ENCODE measurements around the gene GPATCH2.

The GPATCH2 gene

DNA sequence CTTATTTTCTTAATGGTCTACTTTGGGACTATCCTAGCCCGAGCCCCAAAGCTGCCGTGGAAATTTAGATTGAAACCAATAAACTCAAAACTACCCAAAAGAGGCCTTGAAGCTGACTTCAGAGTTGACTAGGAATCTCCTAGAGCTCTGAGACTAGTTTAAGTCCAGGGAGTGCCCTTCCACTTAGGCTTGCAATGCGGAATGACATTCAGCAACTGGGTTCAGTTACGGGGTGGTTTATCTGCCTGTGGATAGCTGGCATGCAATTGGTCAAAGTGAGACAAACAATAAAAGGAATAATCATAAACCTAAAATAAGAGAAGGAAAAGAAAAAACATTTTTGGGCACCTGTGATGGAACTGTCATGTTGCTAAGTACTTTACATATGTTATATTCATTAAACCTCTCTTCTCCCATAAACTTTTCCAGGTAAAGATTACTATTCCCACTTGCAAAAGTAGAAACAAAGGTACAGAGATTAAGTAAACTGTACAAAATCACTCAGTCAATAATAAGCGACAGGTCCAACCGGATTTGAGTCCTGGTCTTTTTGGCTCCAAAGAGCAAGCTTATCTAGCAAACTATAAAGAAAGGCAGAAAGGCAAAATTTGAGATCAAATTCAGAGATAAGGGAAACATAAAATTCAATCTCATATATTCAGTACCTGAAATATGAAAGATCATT is 56.5 kb downstream of the GPATCH2 start:
- no peak for DNase-seq

DNA sequence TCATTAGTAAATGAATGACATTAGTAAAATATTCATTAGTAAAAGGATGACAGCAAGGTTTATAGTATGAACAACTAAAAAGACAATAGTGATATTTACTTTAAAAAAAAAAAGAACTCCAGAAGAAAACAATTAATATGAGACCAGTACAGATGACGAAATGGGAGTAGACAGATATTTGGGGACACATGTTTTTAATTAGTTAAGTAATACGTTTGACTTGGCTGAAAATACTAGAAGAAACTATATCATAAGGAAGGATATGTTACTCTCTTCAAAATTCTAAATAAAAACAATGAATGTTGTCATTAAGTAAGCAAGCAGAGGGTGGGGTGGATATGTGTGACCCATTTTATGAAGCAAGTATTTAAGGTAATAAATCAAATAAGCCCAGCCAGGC is 61.9 kb downstream of the GPATCH2 start:
- DNase-seq: no peak

DNA sequence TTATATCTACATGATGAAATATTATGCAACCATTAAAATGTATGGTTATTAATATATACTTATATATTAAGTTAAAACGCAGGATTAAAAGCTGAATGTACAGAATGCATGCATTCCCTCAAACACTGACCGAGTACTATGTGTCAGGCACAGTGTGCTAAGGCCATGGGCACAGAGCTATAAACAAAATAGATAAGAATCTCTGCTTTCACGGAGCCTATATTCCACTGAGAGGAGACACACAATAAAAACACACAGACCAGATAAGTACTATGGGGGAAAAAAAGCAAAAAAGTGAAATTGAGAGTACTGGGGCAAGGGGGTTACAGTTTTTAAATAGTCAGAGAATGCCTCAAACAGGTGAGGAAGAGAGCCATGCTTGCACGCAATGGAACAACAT is 62.7 kb downstream of the GPATCH2 start:
- no peak for DNase-seq

DNA sequence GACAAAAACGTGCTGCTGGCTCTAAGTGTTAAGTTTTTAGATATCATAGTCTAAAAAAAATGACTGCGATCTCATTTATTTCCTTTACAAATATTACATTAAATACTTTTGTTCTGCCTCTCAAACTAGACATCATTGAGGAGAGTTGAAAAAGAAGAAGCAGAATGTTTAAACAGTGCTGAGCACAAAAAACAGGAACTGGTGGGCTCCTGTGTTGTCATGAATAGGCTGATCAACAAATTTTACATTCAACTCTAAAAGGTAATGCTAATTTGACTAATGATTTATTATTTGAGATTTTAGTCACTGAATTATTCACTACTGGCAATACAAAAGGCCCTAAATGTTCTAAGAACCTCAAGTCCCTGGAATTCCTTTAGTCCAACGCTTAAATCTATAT is 66.1 kb downstream of the GPATCH2 start:
- DNase-seq: no peak

DNA sequence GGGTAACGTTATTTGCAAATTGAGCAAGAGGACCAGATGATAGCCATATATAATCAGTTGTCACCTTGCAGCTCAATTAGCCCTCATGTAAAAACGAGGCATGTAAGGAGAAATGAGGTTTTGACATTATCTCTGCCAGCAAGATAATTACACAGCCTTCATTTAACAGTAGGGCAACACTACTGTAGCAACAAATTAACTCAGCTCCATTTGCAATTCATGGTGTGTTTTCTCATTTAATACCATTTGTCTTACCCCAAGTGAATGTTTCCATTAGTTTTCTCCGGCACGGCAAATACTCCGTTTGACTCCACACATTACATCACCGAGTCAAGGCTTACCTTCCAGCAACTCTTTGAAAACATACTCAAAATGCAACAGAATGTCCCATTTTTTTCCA is 66.7 kb downstream of the GPATCH2 start:
- no peak for DNase-seq

DNA sequence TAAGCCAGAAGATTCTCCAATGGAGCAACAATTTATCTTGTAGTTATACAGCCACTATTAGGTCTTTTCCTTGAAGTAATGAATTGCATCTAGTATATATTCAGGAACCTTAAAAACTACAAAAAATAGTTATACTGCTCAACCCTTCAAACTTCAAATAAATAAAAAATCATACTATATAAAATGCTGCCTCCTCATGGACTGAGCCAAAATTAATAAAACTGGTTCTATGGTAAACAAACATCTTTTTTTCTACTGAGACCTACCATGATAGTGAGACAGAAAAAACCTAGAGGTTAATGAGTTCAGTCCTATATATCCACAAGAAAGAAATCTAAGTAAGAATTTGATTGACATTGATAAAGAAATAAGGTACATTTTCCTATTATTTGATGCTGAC is 67.7 kb downstream of the GPATCH2 start:
- no peak for DNase-seq

DNA sequence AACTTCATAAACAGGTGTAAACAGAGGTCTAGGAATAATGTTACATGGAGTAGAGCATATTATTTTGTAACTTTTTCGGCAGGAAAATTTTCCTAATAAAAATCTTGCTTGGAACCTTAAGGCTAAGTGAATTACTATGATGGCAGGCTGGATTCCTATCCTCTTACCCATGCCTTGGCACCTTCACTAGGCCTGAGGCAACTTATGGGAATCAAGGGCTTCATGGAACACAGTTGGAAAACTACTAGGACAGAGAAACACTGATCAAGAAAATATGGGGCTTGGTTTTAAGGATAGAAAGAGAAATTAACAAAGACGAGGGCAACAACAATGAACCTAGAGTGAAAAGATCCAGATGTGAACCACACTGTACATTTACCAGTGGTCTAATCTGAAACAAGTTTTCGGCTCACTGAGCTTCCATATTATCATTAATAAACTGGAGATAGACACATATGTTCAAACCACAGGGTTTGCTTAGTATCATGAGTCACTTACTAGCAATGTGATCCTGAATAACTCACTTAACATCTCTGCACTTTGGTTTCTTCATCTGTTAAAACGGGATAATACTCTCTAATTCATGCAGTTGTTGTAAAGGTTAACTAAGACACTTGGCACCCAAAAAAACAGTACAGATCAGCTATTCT is 68.5 kb downstream of the GPATCH2 start:
- DNase-seq: no peak

DNA sequence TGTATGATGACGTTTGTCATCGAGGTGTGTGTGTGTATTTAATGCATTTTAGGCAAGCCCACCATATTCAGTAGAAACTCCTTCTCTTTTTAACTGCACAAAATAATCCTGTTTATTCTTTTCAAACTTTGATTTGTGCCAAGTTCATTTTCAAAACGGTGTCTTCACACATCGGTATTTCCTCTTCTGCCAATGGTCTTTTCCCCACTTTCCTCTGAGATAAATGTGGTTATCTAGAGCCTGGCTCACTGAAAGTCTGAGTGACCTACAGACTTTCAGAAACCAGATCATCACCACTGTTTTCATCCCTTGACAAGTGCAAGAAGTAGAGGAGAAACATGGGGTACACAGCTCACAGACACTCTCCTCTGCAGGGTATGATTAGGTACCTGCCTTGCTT is 69.4 kb downstream of the GPATCH2 start:
- no peak for DNase-seq

DNA sequence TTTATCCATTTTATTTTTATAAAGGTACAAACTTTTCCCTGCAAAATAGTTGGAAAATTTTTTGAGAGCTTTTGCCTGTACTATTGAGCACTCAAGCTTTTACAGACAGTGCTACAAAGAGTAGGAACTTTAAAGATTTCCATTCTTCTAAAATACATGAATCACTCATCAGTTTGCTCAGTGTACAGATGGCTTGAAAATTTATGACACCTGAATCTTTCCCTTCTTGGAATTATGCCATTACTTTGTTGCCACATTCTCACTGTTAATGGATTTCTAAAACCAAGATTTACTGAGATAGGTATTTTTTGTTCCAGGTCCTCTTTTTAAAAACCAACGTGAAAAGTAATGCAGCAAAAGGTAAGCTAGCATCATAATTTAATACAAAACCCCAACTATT is 76.0 kb downstream of the GPATCH2 start:
- DNase-seq: no peak

DNA sequence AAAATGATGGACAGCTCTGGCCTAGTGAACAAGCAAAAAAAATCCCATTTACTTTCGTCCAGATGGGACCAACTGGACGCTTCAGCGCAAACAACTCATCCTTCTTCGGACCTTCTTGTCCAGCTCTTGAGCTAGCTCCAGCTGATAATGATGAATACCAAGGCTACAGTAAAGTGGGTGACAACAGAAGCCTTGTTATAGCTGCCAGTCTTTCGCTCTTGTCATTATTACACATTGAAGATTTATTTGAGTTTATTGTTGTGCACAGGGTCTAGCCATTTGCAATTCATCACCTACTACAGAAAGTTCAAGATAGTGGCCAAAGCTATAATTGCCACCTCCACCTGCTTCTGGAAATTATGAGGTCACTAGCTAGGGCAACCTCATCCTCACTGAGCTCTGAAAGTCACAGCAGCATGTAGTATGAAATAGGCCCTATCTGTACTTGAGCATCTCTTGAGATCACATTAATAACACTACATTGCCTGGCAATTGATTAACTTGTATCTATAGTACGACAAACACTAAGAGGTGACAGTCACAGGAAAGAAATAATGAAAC is 76.9 kb downstream of the GPATCH2 start:
- DNase-seq: no peak

DNA sequence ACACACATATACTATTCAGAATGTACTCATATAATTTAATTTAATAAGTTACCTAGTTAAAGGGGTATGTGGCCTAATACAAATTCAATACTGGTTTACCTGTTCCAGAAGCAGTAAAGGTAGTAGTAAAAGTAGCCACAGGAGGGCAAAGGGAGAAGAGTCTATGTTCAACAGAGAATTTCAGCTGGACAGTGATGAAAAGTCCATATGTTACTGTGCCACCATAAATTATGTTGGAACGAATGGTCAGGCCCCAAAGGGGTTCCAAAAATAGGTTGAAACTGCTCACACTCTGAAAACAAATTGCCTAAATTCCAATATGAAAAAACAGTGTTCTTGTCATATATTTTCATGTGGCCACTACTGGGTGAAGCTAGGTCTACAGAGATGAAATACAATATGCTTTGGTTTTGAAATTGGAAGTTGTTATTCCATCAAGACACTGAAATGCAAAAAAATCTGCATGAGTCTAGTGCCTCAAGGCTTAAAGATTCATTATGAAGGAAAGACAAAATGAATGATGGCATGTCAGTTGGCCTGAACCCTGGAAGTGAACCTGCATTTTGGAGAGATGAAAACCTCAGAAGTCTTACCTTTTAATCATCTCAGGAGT is 78.4 kb downstream of the GPATCH2 start:
- no peak for DNase-seq

DNA sequence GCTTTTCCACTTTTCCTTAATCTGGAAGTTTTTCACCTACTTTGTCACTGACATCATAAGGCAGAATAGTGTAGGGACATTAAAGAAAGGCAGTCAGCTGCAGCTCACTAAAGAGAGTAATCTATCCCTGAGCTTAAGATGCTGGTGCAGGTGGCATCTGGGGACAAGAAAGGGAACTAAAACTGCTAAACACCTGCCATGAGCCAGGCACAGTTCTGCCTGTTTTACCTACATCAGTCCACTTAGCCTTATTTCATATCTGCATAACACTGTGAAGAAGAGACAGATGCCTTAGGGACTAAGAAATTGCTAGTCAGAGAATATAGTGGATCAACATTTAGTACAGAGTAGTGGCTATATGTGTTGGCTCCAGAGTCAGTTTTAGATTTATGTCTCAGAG is 88.1 kb downstream of the GPATCH2 start:
- DNase-seq: no peak

DNA sequence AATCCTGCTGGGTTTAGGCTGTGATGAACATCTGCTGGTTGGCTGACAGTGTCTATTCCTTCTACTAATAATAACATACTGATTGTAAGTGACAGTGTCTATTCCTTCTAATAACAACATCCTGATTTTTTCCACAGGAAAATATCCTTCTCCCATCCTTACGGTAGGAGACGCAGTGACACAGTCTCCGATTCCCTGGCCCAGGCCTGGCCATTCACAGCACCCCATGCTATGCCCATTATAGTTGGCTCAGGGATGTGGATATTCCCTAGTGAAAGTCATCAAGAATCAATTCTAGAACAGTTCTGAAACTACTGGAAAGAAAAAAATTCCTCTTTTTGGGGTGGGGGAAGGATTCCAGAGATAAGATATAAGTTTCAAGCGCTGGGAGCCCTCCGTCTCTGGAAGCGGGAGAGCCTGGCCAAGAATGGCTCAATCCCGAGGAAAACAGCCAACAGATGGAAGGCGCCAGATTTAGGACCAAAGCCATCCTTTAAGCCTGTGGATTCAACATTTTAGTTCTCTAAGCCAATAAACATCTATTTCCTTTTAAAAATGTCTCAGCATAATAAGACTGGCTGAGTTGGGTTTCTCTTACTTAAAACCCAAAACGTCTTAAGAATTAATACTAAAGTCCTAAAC is 88.6 kb downstream of the GPATCH2 start:
- no peak for DNase-seq

DNA sequence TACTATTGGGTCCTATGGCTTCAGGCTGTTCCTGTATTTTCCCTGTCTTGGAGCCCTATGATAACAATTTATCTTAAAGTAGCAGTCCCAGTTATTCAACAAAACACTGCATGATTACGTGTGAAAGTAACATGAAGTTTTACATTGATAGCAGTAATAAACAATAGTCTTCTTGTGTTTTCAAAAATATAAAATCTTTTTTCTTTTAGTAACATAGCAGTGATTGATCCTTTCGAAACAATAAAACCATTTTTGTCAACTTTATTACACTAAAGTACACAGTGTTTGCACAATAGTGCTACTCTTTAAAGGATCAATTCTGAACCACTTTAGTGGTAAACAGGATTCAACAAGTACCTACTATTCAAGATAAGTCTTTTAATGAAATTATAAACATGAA is 90.6 kb downstream of the GPATCH2 start:
- DNase-seq: no peak

DNA sequence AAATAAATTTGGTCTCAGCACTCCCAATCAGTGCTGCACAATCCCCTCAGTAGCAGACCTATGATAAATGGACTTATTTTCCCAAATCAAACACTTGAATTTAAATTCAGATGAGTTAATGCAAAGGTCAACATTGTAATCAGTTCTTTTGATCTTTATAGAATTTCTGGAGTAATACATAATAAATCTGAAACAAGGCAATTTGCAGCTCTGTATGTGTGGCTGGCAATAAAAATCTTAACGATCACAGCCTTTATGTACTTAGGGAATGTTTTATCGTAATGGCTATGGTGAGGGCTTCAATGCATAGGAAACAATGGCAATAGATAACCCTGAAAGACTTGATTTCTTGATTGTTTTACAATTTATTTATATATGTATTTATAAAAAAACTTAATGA is 91.4 kb downstream of the GPATCH2 start:
- DNase-seq: no peak

DNA sequence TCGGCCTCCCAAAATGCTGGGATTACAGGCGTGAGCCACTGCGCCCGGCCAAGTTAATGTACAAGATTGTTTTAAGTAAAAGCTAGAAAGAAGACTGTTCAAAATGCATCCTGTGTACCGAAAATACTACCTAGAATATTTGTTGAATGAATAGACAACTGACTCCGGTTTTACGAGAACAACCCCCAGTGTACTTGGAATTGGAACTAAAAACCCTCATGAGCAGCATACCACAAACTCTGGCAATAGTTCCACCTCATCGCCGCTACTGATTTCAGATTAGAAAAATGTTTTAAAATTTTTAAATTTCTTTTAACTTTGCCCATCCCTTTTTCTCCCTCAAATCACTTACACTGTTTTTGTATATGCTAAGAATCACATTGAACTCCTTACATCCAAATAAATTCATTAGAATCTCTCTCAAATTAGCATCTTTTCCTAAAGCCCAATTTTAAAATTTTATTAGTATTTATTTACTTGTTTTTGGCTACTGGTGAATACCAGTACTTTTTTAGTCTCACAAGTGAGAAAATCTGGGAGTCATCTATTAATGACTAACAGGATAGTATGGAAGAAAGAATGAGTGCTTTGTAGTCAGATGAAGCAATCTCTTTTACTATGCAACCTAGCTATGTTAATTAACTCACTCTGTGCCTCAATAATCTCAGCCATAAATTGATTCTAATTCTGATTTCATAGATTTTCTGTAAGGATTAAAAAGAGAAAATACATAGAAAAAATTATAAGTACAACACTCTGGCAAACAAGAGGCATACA is 95.1 kb downstream of the GPATCH2 start:
- DNase-seq: no peak

DNA sequence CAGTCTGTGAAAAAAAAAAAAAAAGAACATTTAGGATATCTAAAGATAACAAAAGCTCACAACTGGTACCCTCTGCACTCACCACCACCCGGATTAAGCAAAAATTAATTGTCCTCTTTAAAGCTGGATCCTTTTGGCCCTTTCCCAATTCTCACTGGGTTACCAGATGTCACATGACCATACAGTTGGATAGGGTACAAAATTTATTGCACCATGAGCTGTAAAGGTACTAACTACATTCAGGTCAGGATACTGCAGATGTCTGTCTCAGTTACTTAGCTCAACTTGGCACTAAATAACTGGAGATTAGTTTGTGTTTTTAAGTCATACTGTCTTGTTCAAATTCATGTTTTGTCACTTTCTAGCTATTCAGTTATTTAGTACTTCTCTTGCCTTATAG is 96.3 kb downstream of the GPATCH2 start:
- no peak for DNase-seq

DNA sequence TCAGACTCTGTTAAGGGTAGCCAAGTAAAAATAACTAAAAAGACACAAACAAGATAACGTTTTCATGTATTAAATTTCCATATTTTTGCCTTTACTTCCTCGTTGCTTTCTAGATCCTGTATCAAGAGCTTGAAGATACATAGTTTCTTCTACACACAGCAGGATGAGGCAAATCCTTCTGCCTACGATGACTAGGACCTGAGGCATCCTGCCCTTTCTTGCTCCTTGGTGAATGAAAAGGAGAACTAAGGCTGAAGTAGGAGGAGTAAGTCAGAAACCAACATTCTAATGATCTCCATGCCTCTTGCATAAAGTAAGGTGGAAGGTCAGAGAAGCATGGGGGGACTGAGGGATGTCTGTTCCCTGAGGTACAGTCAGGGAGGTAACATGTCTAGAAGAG is 102.6 kb downstream of the GPATCH2 start:
- no peak for DNase-seq

DNA sequence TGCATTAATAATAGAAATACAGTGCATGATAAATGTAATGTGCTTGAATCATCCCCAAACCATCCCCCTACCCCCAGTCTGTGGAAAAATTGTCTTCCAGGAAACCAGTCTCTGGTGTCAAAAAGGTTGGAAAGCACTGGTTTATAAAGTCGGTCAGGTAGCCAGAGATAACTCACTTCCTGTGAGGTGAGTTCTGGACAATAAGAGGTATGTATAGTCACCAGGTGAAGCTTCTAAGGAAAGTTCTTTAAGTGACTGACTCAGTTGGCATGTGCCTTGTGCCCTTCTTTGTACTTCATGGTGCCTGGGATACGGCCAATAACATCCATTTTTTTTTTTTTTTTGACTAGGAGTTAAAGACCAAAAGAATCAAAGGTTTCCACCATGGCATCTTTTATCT is 103.7 kb downstream of the GPATCH2 start:
- DNase-seq: no peak

DNA sequence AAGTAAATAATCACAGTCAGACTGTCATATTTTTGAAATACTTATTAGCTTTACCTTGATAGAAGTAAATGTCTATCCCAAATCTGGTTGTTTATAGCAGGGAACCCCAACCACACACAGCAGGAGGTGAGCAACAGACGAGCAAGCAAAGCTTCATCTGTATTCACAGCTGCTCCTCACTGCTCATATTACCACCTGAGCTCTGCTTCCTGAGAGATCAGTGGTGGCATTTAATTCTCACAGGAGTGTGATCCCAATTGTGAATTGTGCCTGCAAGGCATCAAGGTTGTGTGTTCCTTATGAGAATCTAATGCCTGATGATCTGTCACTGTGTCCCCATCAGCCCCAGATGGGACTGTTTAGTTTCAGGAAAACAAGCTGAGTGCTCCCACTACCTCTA is 104.3 kb downstream of the GPATCH2 start:
- DNase-seq: no peak

DNA sequence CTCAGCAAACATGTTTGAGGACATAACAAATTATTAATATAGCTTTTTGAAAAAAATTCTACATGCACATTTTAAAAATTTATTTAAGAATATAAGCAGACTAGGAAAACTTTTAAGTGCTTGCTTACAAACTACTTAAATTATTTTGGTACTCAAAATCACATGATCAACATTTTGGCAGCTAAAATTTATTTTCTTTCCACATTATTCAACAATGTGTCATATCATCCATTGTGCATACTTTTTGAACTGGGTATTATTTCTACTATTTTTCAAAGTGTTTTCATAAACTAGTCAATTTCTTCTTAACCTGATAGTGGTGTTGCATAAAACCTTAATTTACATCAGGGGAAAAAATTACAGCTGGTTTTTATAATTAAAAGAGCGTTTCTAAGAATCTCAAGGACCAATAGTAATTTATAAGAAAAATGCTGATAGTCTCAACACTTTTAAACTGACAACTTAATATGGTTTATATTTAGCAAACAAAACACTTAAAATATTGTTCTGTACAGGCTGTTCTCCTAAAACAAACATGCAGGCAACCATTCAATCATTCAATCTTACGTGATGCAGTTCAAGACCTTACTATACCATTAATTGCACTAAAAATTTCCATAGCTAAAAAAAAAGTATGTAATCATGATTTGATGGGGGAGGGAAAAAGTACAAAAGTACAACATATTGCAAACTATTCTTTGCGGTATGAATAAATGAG is 105.0 kb downstream of the GPATCH2 start:
- no peak for DNase-seq

DNA sequence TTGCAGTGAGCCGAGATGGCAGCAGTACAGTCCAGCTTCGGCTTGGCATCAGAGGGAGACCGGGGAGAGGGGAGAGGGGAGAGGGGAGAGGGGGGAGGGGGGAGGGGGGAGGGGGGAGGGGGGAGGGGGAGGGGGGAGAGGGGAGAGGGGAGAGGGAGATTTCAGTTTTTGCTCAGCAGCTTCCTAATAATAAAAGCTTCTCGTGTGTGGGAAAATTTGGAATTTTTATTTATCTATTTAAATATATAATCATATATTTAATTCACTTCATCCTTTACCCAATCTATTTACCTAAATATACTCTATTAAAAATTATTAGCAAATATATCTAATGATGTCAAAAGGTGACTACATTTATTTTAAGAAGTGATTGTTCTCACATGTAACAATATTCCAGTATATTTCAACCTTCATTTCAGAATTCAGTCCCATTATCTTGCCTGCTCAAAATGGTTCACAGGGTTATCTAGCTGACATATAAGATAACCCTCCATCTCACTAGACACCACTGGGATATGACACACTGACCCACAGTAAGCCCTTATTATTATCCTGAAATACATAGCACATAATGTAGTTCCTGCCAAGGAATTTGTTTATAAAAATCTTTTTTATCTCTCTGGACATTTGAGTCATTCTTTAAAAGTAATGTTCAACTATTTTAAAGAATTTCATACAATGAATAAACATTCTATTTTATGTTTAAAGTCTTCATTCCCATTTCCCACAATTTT is 105.9 kb downstream of the GPATCH2 start:
- DNase-seq: no peak

All from activated T-cell treated with anti-CD3 and anti-CD28 coated beads for 4 hours (primary cell).